Neuron (in vitro differentiated cells): ENCODE results near the gene TSC22D3.
"Not testable (repeated sequence)": the region's sequence is repeated elsewhere in the genome, so short reads cannot be mapped to it uniquely, and the experiment has no call there.

Experiments
- H2AFZ ChIP-seq: one replicate; pipeline ENCODE4 v1.6.1; 2013; ENCODE audit warnings: low read depth, mild to moderate bottlenecking, inconsistent platforms, low read length, moderate library complexity
- H3K27me3 ChIP-seq: one replicate; pipeline ENCODE4 v1.6.1; 2013; ENCODE audit warnings: low read length; ENCODE audit not compliant: insufficient read depth
- H3K36me3 ChIP-seq: one replicate; pipeline ENCODE4 v1.6.1; 2013; ENCODE audit warnings: low read length; ENCODE audit not compliant: insufficient read depth
- H3K4me1 ChIP-seq: one replicate; pipeline ENCODE4 v1.6.1; 2013; ENCODE audit warnings: low read length; ENCODE audit not compliant: insufficient read depth
- H3K4me3 ChIP-seq: 2 replicates; pipeline ENCODE4 v1.5.1; 2013; ENCODE audit warnings: mild to moderate bottlenecking, low read length, moderate library complexity
- H3K9me3 ChIP-seq: one replicate; pipeline ENCODE4 v1.6.1; 2013; ENCODE audit warnings: low read length

TSC22D3 gene

GRCh38 chrX:107675365-107675654 lies 100.3 kb downstream of the TSC22D3 start:
- Histone ChIP-seq H3K4me3 (no peak overlapping the region), H3K4me1 (no peaks in the 10 kb centered on the region), H3K36me3 (no peaks in the 10 kb centered on the region), H3K9me3 (no peaks in the 10 kb centered on the region), H3K27me3 (peaks cover 23% of the 10 kb centered on the region), H2AFZ (no peak overlapping the region)

- H3K9me3 ChIP-seq = no peaks in the 10 kb centered on the region
- H3K4me1 ChIP-seq = no peaks in the 10 kb centered on the region
- H3K36me3 ChIP-seq = no peaks in the 10 kb centered on the region
- H3K27me3 ChIP-seq = peaks cover 22% of the 10 kb centered on the region
- H3K4me3 ChIP-seq = no peak overlapping the region
- H2AFZ ChIP-seq = no peak overlapping the region
Measured at GRCh38 chrX:107674480-107675364, 100.9 kb downstream of the TSC22D3 start.

DNA sequence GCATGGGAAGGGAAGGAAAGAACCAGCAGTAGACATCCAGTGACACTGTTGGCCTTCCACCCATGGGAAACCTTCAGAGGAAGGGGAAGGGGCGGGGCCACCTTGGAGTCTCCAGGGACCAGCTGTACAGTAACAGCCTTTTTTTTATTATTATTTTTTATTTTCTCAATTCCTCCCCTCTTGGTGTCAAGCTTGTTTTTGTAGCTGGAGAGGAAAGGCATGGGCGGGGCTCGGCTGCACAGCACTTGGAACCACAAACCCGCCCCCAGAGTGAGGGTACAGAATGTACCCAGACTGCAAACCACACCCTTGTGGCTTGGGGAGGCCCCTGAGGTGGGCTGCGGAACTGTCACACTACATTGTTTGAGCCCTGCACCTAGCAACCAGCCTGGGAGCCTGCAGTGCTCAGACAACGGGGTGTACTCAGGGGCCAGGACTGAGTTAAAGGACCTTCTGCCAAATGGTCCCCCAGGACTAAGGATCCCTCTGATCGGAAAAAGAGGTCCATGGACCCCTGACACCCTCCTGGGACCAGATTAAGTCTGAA lies 101.6 kb downstream of the TSC22D3 start:
- Histone ChIP-seq H3K27me3 (peaks cover 15% of the 10 kb centered on the region), H3K4me1 (no peaks in the 10 kb centered on the region), H3K4me3 (no peak overlapping the region), H3K9me3 (no peaks in the 10 kb centered on the region), H2AFZ (no peak overlapping the region), H3K36me3 (no peaks in the 10 kb centered on the region)

GRCh38 chrX:107673431-107673830 lies 102.2 kb downstream of the TSC22D3 start:
- no peaks in the 10 kb centered on the region for H3K36me3 ChIP-seq
- no peak overlapping the region for H2AFZ ChIP-seq
- H3K27me3 ChIP-seq = peaks cover 14% of the 10 kb centered on the region
- H3K4me1 ChIP-seq = no peaks in the 10 kb centered on the region
- no peak overlapping the region for H3K4me3 ChIP-seq
- no peaks in the 10 kb centered on the region for H3K9me3 ChIP-seq

- Histone ChIP-seq H2AFZ (no peak overlapping the region), H3K36me3 (no peaks in the 10 kb centered on the region), H3K4me3 (no peak overlapping the region), H3K4me1 (no peaks in the 10 kb centered on the region), H3K9me3 (no peaks in the 10 kb centered on the region), H3K27me3 (peaks cover 14% of the 10 kb centered on the region)
Measured at GRCh38 chrX:107672955-107673378, 102.6 kb downstream of the TSC22D3 start.

- peaks cover 11% of the 10 kb centered on the region for H3K27me3 ChIP-seq
Measured at GRCh38 chrX:107671256-107671655, 104.3 kb downstream of the TSC22D3 start.

DNA sequence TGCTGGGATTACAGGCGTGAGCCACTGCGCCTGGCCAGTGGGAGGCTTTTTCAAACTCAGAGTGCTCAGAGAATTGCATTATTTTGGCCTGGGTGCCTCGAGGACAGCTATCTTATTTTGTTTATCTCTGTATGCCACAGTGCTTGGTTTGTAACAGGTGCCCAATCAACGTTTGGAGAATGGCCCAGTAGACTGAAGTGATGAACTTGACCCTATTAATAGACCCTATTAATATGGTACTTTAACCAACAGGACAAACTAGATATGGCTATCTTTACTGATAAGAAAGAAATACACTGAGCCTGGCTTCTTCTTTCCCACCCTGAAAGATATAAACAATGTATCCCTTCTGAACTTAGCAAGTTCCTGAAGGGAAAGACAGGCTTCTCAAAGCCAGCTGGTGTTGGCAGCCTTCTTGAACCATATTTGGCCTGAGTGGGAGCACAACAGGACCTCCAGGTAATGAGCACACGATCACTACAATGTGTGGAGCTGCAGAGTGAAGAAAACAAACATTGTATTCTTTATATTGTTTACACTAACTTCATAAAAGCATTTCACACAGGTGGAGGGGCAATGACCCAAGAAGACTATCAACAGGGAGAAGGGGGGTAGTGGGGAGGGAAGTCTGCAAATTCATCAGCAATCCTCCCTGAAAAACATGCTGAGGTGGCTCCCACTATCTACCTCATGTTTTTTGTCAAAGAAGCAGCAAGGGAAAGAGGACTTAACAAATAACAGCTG lies 105.5 kb downstream of the TSC22D3 start:
- H3K4me3 ChIP-seq = no peak overlapping the region
- peaks cover 4% of the 10 kb centered on the region for H3K27me3 ChIP-seq
- H3K36me3 ChIP-seq = no peaks in the 10 kb centered on the region
- no peaks in the 10 kb centered on the region for H3K4me1 ChIP-seq
- no peaks in the 10 kb centered on the region for H3K9me3 ChIP-seq
- no peak overlapping the region for H2AFZ ChIP-seq

More at GRCh38 chrX:107671256-107671655, 104.3 kb downstream of the TSC22D3 start:
- not testable (repeated sequence) for H2AFZ ChIP-seq, H3K9me3 ChIP-seq, H3K36me3 ChIP-seq, H3K4me3 ChIP-seq, H3K4me1 ChIP-seq

DNA sequence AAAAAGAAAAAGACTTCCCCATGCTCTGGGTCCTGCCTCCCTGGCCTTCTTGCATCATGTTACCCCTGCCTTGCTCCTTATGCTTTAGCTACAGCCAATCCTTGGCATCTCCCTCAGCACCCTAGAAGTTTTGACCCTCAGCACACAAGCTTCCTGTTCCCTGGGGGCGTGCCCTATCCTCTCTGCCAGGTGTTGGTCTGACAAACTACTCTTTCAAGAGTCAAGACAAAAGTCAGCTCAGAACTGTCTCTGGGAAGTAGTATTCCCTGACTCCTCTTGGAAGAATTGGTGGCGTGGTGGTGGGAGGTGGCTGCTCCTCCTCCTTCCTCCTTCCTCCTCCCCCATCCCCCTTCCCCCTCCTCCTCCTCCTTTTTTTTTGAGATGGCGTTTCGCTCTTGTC lies 106.3 kb downstream of the TSC22D3 start:
- Histone ChIP-seq H3K36me3 (no peaks in the 10 kb centered on the region), H3K4me3 (no peak overlapping the region), H3K27me3 (peaks cover 2% of the 10 kb centered on the region), H2AFZ (no peak overlapping the region), H3K9me3 (no peaks in the 10 kb centered on the region), H3K4me1 (no peaks in the 10 kb centered on the region)

DNA sequence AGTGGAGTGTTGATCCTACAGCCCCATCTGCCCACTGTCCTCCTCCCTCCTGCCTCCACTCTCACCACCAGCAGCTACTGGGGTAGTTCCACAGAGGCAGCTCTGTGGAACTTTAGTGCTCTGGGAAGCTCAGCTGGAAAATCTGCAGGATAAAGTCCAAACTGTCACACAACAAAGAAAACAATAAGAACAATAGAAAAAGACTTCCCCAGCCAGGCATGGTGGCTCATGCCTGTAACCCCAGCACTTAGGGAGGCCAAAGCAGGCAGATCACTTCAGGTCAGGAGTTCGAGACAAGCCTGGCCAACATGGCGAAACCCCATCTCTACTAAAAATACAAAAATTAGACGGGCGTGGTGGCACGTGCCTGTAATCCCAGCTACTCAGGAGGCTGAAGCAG lies 106.9 kb downstream of the TSC22D3 start:
- not testable (repeated sequence) for H3K36me3 ChIP-seq, H3K4me1 ChIP-seq, H3K4me3 ChIP-seq, H2AFZ ChIP-seq, H3K9me3 ChIP-seq, H3K27me3 ChIP-seq

DNA sequence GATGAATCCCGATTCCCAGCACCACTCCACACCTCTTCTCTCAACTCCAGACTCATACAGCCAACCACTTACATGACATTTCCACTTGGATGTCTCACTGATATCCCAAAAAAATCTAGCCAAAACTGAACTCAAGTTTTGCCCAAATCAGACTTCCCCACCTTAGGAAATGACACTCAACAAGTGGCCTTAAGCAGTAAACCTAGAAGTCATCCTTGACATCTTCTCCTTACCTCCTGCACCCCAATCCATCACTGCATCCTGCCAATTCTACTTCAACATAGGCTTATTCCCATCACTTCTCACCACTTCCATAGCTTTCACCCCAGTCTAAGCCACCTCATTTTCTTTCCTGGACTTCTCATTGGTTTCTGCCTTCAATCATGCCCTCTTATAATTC lies 108.2 kb downstream of the TSC22D3 start:
- Histone ChIP-seq H3K4me1 (no peaks in the 10 kb centered on the region), H3K4me3 (no peak overlapping the region), H3K27me3 (peaks cover 3% of the 10 kb centered on the region), H3K9me3 (no peaks in the 10 kb centered on the region), H2AFZ (no peak overlapping the region), H3K36me3 (no peaks in the 10 kb centered on the region)

DNA sequence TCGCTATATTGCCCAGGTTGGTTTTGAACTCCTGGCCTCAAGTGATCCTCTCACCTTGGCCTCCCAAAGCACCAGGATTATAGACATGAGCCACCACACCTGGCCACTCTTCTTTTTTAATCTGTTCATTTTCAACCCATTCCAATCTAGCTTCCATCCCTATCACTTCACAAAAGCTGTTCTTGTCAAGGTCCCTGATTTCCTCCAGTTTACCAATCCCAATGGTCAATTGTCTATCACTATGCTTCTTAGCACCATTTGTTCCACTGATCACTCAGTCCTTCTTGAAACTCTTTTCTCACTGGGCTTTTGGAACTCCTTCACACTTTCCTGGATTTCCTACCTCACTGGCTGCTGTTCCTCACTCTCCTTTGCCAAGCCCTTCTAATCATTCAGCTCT lies 108.7 kb downstream of the TSC22D3 start:
- H3K4me3 ChIP-seq = no peak overlapping the region
- H3K9me3 ChIP-seq = no peaks in the 10 kb centered on the region
- H2AFZ ChIP-seq = no peak overlapping the region
- no peaks in the 10 kb centered on the region for H3K36me3 ChIP-seq
- H3K4me1 ChIP-seq = no peaks in the 10 kb centered on the region
- H3K27me3 ChIP-seq = peaks cover 3% of the 10 kb centered on the region
